HG02623 (cell line): ENCODE measurements around the gene ZBTB20.
A peak's percentile ranks its signal among the peaks of the same experiment; 100 is the strongest.

Experiments used
- ATAC-seq: cut with Tn5 transposase; IDR thresholded peaks from one replicate; pipeline ENCODE4 v1.9.1; 2021; ENCODE audit warnings: moderate library complexity; ENCODE audit not compliant: unreplicated experiment

Gene ZBTB20

DNA sequence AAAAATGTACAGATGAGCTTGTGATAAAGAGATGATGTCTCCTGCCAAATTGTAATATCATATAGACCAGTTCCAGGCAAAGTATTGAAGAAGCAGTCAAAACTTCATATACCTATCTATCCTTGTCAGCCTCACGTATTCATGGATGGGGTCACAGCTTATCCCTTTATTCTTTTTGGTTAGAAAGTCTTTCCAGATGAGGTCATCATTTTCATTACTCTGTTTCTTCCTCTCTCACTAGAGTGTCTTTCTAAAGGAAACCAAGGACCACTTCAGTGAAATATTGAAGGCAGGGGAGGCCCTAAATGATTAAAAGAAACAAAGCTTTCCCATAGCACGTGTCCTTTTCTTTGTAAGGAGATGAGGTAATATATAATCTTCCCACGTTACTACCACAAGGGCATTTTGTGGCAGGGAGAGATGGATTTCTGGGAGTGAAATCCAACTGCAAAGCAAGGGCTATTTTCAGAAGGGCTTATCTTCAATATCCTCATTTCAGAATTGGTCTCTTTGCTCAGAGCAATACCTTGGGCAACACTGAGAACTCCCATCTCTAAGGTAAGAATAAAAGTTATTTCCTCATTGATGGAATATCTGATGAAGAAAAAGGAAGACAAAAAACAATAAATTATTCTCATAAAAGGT, 593.0 kb downstream of the ZBTB20 start:
- ATAC-seq = no peak

DNA sequence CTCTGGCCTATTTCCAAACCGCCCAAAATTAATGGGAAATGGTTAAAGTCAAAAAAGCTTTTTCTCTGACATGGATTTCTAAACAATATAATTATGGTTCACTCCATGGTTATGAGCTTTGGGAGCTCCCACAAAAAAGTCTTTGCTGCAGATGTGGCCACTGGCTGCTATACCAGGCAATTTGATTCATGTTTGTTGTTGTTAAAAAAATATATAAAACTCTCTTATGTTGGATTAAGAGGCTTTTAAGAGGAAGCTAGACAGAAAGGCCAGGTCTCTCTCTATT, 594.6 kb downstream of the ZBTB20 start:
- ATAC-seq = no peak

DNA sequence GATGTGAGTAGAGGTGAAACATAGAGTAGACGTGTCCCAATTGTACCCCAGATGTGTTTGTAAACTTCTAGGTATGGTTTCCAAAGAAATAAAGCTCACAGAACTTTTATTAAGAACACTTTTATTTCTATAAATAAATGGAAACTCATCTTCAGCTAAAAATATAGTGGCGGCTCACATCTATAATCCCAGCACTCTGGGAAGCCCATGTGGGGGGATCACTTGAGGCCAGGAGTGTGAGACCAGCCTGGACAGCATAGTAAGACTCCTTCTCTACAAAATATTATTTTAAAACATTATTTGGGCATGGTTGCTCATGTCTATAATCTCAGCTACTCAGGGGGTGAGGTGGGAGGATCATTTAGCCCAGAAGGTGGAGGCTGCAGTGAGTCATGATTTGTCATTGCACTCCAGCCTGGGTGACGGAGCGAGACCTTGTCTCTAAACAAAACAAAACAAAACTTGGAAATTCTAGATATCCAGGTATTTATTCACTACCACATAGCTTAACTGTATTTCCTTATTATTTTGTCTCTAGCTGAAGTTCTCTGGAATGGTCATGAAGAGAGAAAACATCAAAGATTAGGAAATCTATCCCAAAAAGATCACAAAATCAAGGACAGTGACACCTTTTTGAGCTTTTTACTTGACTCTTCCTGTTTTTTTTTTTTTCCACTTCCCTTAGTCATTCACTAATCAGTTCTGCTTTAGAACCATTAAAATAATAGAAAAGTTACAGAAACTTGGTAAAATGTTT, 595.1 kb downstream of the ZBTB20 start:
- ATAC-seq = no peak

DNA sequence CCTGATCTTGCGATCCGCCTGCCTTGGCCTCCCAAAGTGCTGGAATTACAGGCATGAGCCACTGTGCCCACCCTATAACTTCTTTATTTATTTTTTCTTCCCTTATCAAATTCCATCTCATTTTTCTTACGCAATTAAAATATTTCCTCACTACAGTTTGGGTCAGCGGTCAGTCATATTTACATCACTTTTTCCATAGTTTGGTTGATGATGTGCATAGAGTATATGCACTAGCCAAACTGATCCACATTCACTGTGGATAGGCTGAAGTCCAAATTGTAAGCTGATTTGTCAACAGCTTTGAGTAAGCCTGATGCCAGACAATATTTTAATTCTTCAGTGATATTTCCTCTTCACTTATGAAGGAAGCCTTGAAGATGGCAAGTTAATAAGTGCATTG, 596.9 kb downstream of the ZBTB20 start:
- no peak for ATAC-seq

DNA sequence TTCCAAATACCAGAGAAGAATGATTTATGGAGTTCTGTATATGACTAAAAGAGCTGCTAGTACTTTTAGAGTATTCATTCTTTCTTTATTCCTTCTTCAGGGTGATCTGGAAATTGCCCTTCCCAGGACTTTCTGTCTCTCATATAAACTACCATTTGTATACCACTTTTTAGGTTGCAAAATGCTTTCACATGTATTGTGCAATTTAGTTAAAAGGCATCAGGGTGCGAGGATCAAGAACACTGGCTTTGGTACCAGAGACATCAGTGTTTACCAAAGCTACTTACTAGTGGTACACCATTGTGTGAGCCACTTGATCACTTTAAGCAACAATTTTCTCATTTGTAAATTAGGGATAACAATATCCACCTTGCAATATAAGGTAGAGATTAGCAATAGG, 601.9 kb downstream of the ZBTB20 start:
- no peak for ATAC-seq

DNA sequence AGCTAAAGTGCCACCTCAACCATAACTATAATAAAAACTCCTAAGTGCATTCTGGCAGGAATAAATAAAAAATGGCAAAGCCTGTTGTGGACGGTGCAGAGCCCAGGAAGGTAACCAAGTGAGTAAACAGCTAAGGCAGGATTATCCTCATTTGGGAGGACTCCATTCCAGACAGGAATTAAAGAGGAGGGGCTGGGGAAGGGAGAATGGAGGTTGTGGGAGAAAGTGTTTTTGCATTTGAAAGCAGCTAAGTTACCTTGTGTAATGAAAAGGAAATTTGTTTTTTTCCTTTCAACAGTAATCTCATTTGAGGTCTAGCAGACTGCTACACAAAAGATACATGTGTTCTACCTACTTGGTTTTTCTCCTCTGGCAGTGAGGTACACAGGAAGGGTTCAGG, 604.7 kb downstream of the ZBTB20 start:
- no peak for ATAC-seq

DNA sequence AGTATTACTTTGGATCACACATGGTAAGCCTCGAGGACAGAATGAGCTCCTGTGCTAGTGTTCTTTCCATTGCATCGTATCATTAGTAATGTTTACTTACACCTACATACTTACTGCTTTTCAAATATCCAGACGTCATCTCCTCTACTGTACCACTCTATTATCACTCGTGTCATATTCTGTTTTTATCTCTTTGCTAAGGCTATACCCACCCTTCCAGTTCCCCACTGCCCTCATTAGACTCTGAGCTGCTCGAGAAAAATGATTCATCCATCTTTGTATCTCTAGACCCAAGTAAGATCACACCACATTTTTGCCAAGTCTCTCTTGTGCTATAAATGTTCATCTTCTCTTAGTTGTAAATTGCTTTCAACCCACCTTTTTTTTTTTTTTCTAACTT, 607.6 kb downstream of the ZBTB20 start:
- no peak for ATAC-seq

DNA sequence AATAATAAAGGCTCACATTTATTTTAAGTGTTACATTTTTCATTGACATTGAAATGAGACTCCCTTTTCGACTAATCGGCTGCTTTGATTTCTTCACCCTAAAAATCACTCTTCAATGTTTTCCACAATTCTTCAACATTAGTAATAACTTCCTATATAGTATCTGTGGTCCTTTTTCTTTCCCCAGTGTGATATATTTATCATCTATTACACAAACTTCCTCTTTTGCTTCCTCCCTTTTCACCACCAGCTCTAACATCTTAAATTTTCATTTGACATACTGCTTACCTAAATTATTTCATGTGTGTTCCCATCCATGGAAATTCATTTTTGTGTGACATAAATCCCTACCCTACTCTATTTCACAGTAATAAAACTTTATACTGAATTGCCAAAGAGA, 608.9 kb downstream of the ZBTB20 start:
- no peak for ATAC-seq

DNA sequence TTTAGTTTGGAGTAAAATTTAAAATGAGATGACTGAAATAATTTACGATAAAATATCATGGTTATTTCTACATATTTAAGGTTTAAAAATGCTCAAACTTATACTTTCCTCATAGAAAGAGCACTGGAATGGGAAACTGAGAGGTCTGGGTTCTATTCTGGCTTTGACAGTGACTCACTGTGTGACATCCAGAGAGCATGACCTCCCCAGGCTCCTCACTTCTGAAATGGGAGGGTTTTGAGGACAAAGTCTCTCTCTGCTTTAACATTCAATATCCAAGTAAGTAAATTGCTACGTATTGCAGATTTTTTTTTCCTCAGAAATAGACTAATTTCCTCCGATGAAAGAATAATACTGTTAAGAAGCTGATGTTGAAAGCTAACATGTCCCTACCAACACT, 618.6 kb downstream of the ZBTB20 start:
- no peak for ATAC-seq

DNA sequence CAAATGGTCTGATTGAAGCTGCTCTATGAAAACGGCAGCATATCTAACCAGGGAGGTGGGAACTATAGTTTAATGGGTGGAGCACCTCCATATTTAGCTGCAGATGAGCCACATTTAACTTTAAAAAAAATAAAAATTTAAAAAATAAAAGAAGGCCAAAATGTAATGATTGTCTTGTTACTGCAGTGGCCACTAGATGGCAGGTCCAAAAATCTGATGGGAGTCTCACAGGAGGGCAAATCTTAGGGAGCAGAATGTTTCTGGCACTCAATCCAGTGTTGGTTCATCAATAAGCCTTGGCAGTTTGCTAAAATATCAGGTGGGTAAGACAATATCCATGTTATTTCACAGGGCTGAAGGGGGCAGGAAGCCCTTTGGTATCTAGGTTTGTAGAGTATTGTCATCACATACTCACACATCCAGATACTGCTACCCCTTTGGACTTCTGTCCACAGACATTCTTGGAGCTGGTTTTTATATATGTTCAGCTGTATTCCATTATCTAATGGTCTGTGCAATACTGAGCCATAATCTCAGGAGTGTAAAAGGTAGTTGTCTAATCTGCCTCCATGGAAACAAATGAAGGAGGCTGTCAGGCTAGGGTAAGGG, 619.9 kb downstream of the ZBTB20 start:
- ATAC-seq = no peak

DNA sequence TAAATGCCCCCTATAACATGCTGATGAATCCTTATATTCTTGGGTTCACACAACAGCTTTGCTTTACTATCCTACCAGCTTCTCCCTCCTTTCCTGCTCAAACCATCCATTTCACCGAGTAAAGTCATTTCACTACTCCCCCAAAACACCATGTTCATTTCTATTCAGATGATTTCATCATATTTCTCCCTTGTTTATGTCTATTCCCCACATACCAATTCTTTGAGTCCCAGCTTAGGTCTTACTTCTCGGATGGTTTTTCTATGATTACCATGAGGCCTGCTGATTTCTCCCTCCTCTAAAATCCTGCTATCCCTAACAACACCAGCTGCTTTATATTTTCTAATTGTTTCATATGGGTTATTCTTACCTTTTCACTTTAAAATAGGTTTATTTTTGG, 621.8 kb downstream of the ZBTB20 start:
- no peak for ATAC-seq

DNA sequence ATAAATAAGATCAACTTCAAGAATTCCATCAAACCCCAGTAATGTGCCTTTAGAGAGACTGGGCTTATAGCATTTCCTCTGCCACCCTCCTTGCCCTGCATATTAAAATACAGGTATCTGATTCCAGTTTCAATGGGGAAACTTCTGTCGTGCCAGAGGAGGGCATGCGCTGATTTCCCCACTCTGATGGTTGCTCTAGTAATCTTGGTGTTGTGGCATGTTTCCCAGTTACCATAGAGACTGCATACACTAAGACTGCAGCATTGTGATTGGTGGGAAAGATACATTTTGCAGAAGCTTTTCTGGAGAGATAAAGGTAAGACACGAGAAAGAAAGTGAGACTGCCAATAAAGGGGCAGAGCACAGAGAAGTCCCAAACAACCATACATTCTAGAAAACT, 627.7 kb downstream of the ZBTB20 start:
- peak; percentile 73 for ATAC-seq

DNA sequence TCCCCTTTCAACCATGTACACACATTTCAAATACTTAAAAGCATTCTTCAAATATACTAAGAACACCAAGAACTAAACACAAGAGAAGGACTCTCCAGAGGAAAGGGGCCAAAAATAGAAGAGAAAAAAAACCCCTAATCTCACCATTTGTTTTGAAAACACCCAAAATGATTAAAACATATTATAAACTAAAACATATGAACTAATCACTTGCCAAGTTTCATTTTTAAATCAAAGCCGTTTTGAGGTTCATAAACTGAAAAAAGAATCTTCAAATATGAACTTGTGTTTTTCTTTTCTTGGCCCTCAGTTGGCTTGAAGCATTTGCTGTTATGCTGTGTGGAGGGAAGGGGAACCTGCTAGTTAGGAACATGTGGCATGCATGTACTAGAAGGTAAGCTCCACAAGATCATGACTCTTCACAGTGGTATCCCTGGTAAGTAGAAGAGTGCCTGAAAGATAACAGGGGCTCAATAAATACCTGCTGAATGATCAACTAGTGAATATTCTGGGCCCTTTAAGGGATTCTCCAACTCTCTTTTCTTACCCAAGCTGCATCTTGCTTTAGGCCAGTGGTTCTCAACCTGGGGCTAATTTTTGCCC, 628.8 kb downstream of the ZBTB20 start:
- no peak for ATAC-seq

DNA sequence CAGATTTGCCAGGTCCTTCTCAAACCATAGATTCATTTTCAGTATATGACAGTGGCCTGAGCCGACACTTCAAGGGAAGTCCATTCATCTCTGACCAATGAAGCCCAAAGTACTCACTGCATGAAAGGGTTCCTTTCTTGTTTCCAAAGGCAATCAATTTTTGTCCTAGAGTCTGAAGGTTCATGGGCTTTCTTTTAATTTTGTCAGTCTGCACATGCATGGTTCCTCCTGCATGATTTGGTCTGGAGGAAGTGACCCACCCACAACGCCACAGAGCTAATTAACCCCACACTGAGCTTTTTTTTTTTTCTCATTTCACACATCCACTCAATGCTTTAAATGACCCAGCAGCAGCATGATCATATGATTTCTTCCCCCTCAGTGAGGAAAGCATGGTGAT, 636.9 kb downstream of the ZBTB20 start:
- ATAC-seq = no peak

DNA sequence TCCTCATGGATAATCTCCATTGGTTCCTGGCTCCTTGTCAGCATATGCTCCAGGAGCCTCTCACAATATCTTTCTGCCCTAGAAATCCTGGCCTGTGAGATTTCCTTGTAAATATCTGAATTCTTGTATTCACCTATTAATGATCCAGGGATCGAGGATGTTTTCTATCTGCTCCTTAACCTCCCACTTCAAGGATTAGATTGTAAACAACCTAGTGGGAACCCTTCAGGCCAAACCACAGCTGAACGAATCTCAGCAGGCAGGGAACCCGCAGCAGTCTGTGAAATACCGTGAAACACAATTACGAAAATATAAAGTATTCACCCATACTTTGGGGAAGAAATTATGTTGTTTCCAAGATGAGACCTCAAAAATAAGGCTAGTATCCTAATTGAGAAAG, 637.3 kb downstream of the ZBTB20 start:
- ATAC-seq = no peak

DNA sequence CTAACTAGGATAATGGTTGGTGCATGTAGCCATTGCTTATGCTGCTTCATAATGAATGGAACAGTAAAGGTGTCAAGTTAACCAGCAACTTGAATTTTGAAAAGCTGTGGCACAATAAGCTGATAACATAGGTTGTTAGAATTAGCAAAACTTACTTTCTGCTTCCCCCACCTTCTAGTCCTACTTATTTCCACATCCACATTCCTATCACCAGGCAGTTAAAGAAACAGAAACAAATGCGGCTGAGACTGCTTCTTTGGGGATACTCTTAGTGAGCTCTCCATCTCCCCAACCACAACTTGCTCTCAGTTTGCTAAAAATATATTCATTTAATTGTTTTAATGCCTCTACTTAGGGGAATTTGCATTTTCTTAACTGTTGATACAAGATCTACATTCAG, 638.1 kb downstream of the ZBTB20 start:
- no peak for ATAC-seq

DNA sequence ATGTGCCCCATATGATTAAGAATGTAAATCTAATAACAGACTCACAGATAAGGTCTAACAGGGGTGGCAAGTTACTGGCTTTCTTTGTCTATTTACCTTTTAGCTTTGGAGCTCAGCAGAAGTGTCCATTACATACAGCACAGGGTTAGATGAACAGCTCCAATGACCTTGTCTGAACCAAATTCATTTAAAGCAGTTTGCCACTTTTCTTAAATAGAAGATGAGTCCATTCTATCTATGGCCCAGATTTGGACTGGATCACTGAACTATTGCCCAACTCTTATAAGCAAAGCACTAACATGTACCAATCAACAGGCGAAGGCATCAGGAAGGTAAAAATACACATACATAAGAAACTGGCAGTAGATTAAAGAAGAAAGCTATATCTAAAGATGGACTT, 638.9 kb downstream of the ZBTB20 start:
- no peak for ATAC-seq

DNA sequence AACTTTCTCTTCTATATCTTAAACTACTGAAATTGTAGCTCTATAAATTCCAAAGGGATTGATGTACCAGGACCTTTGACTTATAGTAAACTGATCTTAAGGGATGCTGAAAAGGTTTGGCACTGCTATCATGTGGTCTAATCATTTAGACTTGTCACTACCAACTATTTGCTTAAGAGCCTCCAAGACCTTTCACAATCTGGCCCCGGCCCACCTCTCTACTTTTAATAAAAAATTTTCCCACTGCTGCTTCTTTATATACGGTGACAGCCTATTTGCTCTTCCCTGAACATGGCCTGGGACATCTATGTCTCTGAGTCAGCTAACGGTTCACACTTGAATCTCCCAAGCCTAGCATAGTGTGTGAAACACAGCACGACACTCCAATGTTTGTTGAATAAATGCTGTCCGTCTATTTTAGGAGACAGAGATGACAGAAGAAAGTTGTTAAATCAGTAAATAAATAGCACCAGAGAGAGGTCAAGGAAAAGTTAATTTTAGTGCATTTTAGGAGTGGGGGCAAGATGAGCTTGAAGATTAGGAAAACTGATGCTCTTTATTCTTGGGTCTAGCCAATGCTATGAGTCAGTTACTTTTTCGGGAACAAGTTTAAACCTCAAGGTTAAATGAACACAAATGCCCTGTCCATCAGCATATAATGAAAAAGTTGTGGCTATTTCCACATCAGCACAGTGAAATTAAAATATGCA, 640.3 kb downstream of the ZBTB20 start:
- no peak for ATAC-seq

DNA sequence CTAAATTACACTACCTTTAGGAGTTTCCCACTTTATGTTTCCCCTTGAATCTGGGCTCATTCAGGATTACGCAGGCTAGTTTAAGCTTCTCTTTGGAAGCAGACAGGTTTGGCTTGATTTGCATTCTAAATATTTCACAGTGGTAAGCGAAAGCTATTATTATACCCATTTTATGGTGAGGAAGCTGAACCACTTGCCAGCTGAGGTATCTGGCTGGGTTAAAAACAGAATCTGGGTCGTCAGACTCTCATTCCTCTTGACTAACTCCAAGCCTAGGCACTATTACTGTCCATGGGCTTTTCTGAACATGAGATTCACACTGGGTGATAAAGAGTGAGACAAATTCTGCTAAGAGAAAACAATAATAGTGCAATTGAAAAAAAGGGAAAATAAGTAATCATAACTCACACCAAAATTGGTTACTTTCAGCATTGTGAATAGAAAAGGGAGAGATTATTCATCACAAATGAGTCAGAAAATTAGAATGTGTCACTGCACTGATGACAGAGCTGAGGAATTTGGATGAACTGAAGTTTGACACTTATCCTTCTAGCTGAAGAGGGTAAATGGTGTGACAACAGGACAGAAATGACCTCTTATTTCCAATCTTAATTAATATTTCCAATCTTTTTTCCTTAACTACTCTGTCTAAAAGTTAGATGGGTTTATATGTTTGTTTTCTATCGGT, 642.0 kb downstream of the ZBTB20 start:
- ATAC-seq = no peak

DNA sequence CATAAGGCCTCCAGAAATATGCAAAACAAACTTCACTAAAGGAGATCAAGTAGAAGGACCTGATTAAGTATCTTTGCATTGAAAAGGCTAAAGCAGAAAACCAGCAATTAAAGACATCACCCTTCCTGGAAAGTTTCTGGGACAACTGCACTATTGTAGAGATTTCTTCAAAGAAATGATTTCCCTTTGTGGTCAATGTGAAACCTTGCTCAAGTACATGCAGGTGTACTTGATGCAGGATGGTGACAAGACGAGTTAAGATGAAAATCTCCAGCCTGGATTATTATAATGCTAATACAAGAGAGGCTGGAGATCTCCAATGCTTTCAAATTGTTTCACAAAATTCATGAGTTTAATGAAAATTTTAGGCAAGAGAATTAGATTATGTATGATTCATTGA, 644.9 kb downstream of the ZBTB20 start:
- ATAC-seq = peak; percentile 60

DNA sequence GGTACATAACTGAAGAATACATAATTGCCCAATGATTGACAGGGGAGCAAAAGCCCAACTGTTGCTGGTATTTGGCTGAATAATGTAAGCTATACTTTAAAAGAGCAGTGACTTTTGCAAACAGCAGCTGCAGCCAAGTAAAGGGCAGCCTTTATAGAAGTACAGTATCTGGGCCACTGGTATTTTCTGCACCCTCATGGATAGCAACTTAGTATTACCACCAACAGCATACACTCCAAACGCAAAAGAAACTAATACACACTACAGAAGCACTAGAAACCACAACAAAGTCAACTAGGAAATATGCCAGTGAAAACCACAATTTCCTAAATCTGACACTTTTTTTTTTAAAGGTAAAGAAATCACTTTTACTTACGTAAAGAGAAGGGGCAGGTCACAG, 647.1 kb downstream of the ZBTB20 start:
- ATAC-seq = no peak
